Glutamatergic neuron (in vitro differentiated cells): ENCODE results near the gene CHD9. TPM values are rescaled to one million over a fixed set of nuclear protein-coding genes. Genes with fewer than 3 reads are reported as not detected.

Source experiments
- DNase-seq: peaks from one replicate; pipeline ENCODE4 v3.0.0; 2022
- H3K27ac Mint-ChIP-seq: one replicate; pipeline ENCODE4 v1.8.0; 2020; ENCODE audit warnings: mild to moderate bottlenecking, mixed read lengths, inconsistent platforms; ENCODE audit not compliant: unreplicated experiment
- H3K27me3 Mint-ChIP-seq: one replicate; pipeline ENCODE4 v1.8.0; 2020; ENCODE audit warnings: mild to moderate bottlenecking, moderate library complexity, mixed read lengths, inconsistent platforms; ENCODE audit not compliant: unreplicated experiment
- H3K36me3 Mint-ChIP-seq: one replicate; pipeline ENCODE4 v1.8.0; 2020; ENCODE audit warnings: mild to moderate bottlenecking, mixed read lengths, inconsistent platforms; ENCODE audit not compliant: unreplicated experiment
- H3K4me1 Mint-ChIP-seq: one replicate; pipeline ENCODE4 v1.8.0; 2020; ENCODE audit warnings: mild to moderate bottlenecking, low read depth, mixed read lengths, inconsistent platforms; ENCODE audit not compliant: unreplicated experiment
- H3K4me3 Mint-ChIP-seq: one replicate; pipeline ENCODE4 v1.8.0; 2020; ENCODE audit warnings: mild to moderate bottlenecking, mixed read lengths, inconsistent platforms; ENCODE audit not compliant: unreplicated experiment
- H3K9me3 Mint-ChIP-seq: one replicate; pipeline ENCODE4 v1.8.0; 2020; ENCODE audit warnings: mild to moderate bottlenecking, moderate library complexity, mixed read lengths, inconsistent platforms; ENCODE audit not compliant: unreplicated experiment
- CTCF ChIP-seq: fragments of 200-600 bp; sonication (generic); IDR thresholded peaks from one replicate; pipeline ENCODE4 v1.5.0; 2021; ENCODE audit not compliant: partially characterized antibody, unreplicated experiment
- total RNA-seq: library from RNA; stranded (reverse); fragmentation: NEBNext Ultra II Directional; extraction: Animal tissue kit (Norgen Biotek cat#: 25700); gene quantifications from one replicate; pipeline ENCODE4 v1.2.1, GENCODE V29; 2021; ENCODE audit not compliant: unreplicated experiment

Gene CHD9
- total RNA-seq, 1 donor from 2014 or later = 120 TPM

GRCh38 chr16:53219371-53219770 lies 164.6 kb downstream of the CHD9 start:
- no peak for TF ChIP-seq CTCF
- Mint-ChIP-seq H3K27ac (no peak overlapping the region), H3K4me1 (peaks cover 6% of the 10 kb centered on the region), H3K4me3 (no peak overlapping the region), H3K36me3 (no peaks in the 10 kb centered on the region), H3K27me3 (no peaks in the 10 kb centered on the region), H3K9me3 (no peaks in the 10 kb centered on the region)
- no peak for DNase-seq

GRCh38 chr16:53219795-53220454 lies 165.1 kb downstream of the CHD9 start:
- peaks cover 5% of the 10 kb centered on the region for H3K4me1 Mint-ChIP-seq
- TF ChIP-seq CTCF = no peak
- no peak overlapping the region for H3K4me3 Mint-ChIP-seq
- no peaks in the 10 kb centered on the region for H3K9me3 Mint-ChIP-seq
- no peak overlapping the region for H3K27ac Mint-ChIP-seq
- DNase-seq = no peak
- H3K27me3 Mint-ChIP-seq = no peaks in the 10 kb centered on the region
- no peaks in the 10 kb centered on the region for H3K36me3 Mint-ChIP-seq

GRCh38 chr16:53220585-53220984 lies 165.8 kb downstream of the CHD9 start:
- Mint-ChIP-seq H3K9me3 (no peaks in the 10 kb centered on the region), H3K27me3 (no peaks in the 10 kb centered on the region), H3K4me3 (no peak overlapping the region), H3K36me3 (no peaks in the 10 kb centered on the region), H3K27ac (no peak overlapping the region), H3K4me1 (peaks cover 4% of the 10 kb centered on the region)
- peak; percentile 21 for DNase-seq
- no peak for TF ChIP-seq CTCF

GRCh38 chr16:53224951-53225533 lies 170.3 kb downstream of the CHD9 start:
- no peak overlapping the region for H3K4me3 Mint-ChIP-seq
- H3K36me3 Mint-ChIP-seq = no peaks in the 10 kb centered on the region
- H3K27me3 Mint-ChIP-seq = no peaks in the 10 kb centered on the region
- no peak for TF ChIP-seq CTCF
- DNase-seq = no peak
- H3K4me1 Mint-ChIP-seq = no peaks in the 10 kb centered on the region
- H3K9me3 Mint-ChIP-seq = no peaks in the 10 kb centered on the region
- H3K27ac Mint-ChIP-seq = no peak overlapping the region

- TF ChIP-seq CTCF = no peak
- no peaks in the 10 kb centered on the region for H3K27me3 Mint-ChIP-seq
- no peak overlapping the region for H3K4me3 Mint-ChIP-seq
- H3K27ac Mint-ChIP-seq = no peak overlapping the region
- H3K9me3 Mint-ChIP-seq = no peaks in the 10 kb centered on the region
- H3K36me3 Mint-ChIP-seq = no peaks in the 10 kb centered on the region
- H3K4me1 Mint-ChIP-seq = no peaks in the 10 kb centered on the region
- DNase-seq = no peak
Measured at GRCh38 chr16:53232826-53233529, 178.2 kb downstream of the CHD9 start.
